HG03135 (cell line): ENCODE data around the gene SRM.
"Not testable (repeated sequence)": the region's sequence is repeated elsewhere in the genome, so short reads cannot be mapped to it uniquely, and the experiment has no call there.

Experiments used
- ATAC-seq: cut with Tn5 transposase; IDR thresholded peaks from one replicate; pipeline ENCODE4 v1.9.1; 2021; ENCODE audit warnings: mild to moderate bottlenecking, moderate library complexity; ENCODE audit not compliant: unreplicated experiment

Gene SRM

DNA sequence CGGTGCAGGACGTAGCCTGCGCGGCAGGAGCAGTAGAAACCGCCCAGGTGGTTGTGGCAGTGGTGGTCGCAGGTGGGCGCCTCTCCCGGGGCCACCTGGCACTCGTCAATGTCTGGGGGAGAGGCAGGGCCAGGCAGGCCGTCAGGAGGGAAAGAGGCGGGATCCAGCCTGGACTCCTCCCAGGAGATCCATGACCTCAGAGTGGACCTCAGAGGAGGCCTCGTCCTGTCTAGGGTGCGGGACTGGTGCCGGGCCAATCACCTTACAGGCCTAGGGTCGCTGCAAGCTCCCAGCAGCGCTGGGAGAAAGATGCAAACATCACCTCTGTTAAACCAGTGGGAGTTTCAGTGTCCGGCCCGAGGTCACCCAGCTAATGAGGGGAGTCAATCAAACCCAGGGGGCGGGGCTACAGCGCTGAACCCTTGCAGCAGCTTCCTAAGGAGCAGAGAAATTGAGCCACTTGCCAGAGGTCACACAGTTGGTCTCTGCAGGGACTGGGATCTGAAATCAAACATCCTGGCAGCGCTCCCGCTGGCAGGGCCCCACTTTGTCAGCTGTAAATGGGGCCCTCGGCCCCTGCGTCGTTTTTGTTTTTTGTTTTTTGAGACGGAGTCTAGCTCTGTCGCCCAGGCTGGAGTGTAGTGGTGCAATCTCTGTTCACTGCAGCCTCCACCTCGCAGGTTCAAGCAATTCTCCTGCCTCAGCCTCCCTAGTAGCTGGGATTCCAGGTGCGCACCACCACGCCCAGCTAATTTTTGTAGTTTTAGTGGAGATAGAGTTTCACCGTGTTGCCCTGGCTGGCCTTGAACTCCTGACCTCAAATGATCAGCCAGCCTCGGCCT is 14.2 kb downstream of the SRM start:
- no peak for ATAC-seq

GRCh38 chr1:11044849-11045427 is 14.9 kb downstream of the SRM start:
- ATAC-seq, result no peak

DNA sequence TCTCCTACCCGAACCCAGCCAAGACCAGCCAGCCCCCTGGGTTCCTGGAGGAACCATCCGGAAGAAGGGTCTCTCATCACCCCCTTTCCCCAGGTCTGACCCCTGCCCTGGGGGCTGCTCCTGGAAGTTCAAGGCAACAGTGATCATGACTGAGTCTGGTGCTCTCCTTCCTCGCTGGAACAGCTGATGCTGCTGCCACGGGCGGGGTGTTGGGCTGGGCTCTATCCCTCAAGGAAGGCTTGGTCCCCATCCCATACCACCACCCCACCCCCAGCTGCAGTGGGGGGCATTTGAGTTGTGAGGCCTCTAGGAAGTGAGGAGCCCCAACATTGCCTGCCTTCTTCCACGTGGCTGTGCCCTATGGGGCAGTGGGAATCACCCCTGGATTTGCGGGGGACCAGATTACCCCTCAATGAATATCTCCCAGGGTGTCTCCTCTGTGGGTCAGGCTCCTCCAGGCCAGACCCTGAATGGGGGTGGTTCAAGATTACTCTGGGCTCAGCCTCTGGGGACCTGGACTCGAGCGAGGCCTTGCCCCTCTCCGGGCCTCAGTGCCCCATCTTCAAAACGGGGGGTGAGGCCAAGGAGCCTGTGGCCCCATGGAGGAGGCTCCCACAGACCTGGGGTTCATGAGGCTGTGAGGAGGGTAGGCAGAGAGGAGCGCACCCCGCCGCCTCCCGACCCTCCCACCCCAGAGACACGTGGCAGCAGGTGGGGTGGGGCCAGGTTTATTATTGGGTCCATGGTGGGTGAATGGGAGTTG is 15.6 kb downstream of the SRM start:
- no peak for ATAC-seq

GRCh38 chr1:11042995-11043874 is 16.6 kb downstream of the SRM start:
- ATAC-seq, result no peak

GRCh38 chr1:11042065-11042464 is 17.8 kb downstream of the SRM start:
- no peak for ATAC-seq

DNA sequence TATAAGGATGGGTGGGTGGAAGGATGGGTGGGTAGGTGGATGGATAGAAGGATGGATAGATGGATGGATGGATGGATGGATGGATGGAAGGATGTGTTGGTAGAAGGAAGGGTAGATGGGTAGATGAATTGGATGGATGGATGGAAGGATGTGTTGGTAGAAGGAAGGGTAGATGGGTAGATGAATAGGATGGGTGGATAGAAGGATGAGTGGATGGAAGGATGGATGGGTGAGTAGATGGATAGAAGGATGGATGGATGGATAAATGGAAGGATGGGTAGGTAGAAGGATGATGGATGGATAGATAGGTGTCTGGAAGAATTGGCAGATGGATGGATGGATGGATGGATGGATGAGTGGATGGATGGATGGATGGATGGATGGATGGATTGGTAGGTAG is 18.8 kb downstream of the SRM start:
- ATAC-seq, result no peak

DNA sequence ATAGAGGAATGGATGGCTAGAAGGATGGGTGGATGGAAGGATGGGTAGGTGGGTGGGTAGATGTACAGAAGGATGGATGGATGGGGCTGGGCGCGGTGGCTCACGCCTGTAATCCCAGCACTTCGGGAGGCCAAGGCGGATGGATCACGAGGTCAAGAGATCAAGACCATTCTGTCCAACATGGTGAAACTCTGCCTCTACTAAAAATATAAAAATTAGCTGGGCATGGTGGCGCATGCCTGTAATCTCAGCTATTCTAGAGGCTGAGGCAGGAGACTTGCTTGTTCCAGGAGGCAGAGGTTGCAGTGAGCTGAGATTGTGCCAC is 19.8 kb downstream of the SRM start:
- ATAC-seq, result not testable (repeated sequence)

GRCh38 chr1:11039351-11040104 is 20.3 kb downstream of the SRM start:
- no peak for ATAC-seq

DNA sequence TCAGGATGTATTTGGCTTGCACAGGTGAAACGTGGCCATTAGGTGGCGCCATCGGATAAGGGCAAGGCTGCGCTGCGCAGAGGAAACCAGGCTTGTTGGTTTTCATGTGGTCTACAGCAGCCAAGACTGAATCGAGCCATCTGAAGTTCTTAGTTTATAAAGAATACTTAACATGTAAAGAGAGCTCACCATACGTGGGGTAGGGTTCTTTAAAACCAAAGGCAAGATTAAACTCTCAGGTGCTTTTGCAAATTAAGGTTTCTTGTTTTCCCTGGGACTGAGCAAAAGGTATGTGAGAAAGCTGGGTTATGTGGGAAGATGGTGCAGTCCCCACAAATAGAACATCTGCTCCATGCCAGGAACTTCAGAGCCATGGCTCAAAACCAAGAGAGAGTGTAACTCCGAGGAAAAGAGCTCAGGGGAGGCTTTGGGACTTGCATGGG is 22.1 kb downstream of the SRM start:
- peak; percentile 69 for ATAC-seq

DNA sequence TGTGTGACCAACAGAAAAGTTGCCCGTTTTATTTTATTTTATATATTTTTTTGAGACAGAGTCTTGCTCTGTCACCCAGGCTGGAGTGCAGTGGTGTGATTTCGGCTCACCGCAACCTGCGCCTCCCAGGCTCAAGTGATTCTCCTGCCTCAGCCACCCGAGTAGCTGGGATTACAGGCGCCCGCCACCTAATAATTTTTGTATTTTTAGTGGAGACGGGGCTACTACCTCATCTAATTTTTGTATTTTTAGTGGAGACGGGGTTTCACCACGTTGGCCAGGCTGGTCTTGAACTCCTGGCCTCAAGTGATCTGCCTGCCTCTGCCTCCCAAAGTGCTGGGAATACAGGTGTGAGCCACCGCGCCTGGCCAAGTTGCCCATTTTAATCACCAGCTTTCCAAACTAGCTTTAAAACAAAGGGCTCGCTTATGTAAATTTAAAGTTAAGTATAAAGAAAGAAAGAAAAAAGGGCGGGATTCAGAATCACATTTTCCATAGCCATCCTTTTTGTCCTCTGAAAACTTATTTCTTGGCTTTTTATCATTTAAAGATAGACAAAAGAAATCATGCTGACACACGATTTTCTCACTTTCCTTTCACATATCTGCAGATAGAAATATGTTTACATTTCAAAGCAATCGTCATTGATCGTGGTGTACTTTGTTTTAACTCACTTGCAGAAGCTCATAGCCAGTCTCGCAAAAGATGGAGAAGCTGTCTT is 22.6 kb downstream of the SRM start:
- not testable (repeated sequence) for ATAC-seq

GRCh38 chr1:11031624-11032262 is 28.1 kb downstream of the SRM start:
- no peak for ATAC-seq

- ATAC-seq, result no peak
Measured at GRCh38 chr1:11030865-11031264, 29.0 kb downstream of the SRM start.

- no peak for ATAC-seq
Measured at GRCh38 chr1:11028018-11028417, 31.8 kb downstream of the SRM start.

GRCh38 chr1:11027316-11027715 is 32.5 kb downstream of the SRM start:
- ATAC-seq, result no peak

DNA sequence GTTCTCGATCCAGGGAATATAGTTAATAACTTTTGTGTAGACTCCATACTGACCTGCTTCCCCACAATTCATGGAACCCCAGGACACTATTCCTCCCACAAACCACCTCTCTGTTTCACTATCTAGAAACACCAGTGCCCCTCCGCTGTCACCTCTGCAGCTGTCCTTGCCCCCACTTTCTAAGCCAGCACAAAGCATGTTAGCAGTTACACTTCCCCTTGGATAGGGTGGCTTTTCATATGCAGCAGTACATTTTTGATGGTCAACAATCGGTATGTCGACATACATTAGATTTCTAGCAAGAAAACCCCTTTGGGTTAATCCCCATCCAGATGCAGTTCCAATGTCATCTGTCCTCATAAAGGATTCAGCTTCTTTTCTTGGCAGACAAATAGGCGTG is 32.9 kb downstream of the SRM start:
- no peak for ATAC-seq

DNA sequence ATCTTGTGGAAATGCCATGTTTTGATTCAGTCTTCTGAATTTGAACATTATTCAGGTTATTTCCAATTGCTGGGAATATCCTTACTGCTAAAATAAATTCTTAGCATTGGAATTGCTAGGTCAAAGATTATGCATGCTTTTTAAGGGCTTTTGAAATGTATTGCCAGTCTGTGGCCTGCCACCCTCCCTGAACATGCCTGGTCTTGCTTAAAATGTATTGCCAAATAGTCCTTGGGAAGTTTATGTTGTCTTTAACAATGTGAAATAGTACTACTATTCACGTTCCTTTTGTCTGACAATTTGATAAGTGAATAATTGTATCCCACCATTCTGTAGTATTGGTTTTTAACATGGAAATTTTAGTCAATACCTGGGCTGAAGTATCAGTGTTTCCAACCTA is 33.8 kb downstream of the SRM start:
- ATAC-seq, result no peak

DNA sequence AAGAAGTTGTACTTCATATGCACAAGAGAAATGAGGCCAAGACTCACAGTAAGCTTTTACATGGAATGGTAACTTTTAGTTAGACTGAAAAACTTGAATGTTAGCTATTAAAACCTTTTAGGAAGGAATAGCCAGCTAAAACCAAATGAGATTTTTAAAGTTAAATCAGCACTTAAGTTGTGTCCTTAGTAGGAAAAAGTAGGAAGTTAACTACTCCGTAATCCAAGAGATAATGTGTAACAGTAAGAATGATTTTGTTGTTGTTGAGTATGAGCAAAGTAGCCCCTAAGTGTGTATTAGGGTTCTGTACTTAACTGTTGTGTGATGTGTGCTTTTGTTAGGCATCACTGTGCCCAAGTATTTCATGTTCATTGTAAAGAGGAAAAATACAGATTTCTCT is 34.2 kb downstream of the SRM start:
- ATAC-seq, result no peak

GRCh38 chr1:11024874-11025203 is 35.0 kb downstream of the SRM start:
- ATAC-seq, result no peak

DNA sequence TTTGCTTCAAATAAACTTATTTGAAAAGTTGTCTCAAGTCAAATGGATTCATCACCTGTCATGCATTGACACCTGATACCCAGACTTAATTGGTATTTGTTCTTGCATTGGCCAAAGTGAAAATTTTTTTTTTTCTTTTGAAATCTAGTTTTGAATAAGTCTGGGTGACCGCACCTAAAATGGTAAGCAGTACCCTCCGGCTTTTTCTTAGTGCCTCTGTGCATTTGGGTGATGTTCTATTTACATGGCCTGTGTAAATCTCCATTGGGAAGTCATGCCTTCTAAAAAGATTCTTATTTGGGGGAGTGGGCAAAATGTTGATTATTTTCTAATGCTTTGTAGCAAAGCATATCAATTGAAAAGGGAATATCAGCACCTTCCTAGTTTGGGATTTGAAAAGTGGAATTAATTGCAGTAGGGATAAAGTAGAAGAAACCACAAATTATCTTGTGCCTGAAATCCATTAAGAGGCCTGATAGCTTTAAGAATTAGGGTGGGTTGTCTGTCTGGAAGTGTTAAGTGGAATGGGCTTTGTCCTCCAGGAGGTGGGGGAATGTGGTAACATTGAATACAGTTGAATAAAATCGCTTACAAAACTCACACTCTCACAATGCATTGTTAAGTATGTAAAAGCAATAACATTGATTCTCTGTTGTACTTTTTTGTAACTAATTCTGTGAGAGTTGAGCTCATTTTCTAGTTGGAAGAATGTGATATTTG is 35.5 kb downstream of the SRM start:
- no peak for ATAC-seq
